ENCODE measurements around the gene ATG16L1. TPM values are rescaled to one million over a fixed set of nuclear protein-coding genes. Genes with fewer than 3 reads are reported as not detected.

ATG16L1 gene
- total RNA-seq, 4 donors from 2014 or later = 16.7 to 44.1 (median 33.6) TPM

DNA sequence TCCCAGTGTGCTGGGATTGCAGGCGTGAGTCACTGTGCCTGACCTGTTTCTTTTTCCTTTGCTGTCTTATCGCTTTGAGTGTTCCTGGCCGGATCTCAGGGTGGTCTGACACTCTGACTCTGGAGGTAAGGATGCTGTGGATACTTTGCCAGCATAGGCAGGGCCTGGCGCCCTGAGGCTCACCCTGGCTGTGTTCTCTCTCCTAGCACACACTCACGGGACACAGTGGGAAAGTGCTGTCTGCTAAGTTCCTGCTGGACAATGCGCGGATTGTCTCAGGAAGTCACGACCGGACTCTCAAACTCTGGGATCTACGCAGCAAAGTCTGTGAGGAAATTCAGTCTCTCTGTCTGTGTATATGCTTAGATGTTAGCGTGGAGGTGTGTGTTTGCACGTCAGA, 38.2 kb downstream of the ATG16L1 start:
- DNase-seq (ENCODE audit: low spot score in 2 of 2) = no peak
- Histone ChIP-seq H3K4me1 (no peaks in the 10 kb centered on the region), H3K27ac (no peak overlapping the region), H3K9me3 (no peaks in the 10 kb centered on the region), H3K4me3 (no peak overlapping the region), H3K36me3 (peaks cover 4 to 99% (median 46%) of the 10 kb centered on the region in 3 donors), H3K27me3 (no peaks in the 10 kb centered on the region)
- TF ChIP-seq EP300 (IDR thresholded peaks at IDR 0.05) (no peak), POLR2A (IDR thresholded peaks at IDR 0.05) (no peak)
- TF ChIP-seq, protein P1, sequence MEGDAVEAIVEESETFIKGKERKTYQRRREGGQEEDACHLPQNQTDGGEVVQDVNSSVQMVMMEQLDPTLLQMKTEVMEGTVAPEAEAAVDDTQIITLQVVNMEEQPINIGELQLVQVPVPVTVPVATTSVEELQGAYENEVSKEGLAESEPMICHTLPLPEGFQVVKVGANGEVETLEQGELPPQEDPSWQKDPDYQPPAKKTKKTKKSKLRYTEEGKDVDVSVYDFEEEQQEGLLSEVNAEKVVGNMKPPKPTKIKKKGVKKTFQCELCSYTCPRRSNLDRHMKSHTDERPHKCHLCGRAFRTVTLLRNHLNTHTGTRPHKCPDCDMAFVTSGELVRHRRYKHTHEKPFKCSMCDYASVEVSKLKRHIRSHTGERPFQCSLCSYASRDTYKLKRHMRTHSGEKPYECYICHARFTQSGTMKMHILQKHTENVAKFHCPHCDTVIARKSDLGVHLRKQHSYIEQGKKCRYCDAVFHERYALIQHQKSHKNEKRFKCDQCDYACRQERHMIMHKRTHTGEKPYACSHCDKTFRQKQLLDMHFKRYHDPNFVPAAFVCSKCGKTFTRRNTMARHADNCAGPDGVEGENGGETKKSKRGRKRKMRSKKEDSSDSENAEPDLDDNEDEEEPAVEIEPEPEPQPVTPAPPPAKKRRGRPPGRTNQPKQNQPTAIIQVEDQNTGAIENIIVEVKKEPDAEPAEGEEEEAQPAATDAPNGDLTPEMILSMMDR (IDR thresholded peaks at IDR 0.05) = no peak
- WGBS, 2 donors = 64 to 79% methylated on average over 12 of the region's 12 CpGs

DNA sequence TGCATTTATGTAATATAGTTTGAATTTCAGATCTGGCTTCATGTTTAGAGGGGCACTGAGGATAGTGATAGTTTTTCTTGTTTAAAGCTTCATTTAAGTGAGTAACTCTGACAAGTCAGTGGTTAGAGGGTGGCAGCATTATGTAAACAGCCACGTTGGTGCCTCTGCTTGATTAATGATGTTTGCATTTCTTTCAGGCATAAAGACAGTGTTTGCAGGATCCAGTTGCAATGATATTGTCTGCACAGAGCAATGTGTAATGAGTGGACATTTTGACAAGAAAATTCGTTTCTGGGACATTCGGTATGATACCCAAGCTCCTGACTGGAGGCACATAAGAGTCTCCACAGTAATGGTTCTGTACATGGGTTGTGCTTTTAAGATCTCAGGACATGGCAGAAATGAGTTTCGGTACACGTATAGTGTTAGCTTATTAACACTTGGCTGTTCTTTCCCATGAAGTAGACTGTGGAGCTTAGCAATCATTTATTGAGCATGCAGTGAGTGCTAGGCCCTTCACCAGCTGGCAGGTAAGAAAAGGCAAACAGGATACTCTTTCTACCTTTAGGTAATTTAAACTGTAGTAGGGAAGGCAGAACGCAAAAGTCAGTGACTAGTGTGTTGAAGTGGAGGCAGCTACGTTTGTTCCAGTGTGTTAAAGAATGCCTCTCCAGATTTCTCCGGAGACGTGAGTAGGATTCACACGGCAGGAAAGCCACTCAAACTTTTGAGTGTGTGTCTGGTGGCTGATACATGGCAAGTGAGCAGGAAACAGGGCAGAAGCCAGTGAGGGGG, 38.8 kb downstream of the ATG16L1 start:
- 82 to 91% methylated on average over 10 of the region's 10 CpGs for WGBS, 2 donors
- no peaks in the 10 kb centered on the region for H3K9me3 ChIP-seq
- DNase-seq (ENCODE audit: low spot score in 2 of 2) = no peak
- no peak overlapping the region for H3K27ac ChIP-seq
- H3K4me3 ChIP-seq = no peak overlapping the region
- H3K4me1 ChIP-seq = no peaks in the 10 kb centered on the region
- TF ChIP-seq EP300 (IDR thresholded peaks at IDR 0.05) (no peak), POLR2A (IDR thresholded peaks at IDR 0.05) (no peak)
- TF ChIP-seq, protein P1 (IDR thresholded peaks at IDR 0.05) = no peak
- no peaks in the 10 kb centered on the region for H3K27me3 ChIP-seq
- H3K36me3 ChIP-seq = peaks cover 4 to 99% (median 43%) of the 10 kb centered on the region in 3 donors

DNA sequence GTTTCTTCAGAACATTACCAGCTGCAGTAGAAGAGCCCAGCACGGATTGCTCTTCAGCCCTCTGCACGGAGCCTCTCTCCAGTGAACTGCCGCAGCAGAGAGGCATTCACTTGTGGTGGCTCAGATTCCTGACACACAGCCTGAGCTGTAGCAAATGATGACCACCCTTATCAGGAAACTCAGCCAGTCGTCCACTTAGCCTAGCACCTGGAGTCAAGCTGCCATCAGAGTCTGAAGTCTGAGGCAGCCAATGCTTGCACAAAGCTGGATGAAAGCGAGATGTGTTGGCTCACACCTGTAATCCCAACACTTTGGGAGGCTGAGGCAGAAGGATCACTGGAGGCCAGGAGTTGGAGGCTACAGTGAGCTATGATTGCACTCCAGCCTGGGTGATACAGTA, 44.4 kb downstream of the ATG16L1 start:
- Histone ChIP-seq H3K36me3 (peaks cover 4 to 60% (median 17%) of the 10 kb centered on the region in 3 donors), H3K27ac (no peak overlapping the region), H3K4me1 (no peaks in the 10 kb centered on the region), H3K27me3 (no peaks in the 10 kb centered on the region), H3K9me3 (no peaks in the 10 kb centered on the region), H3K4me3 (no peak overlapping the region)
- DNase-seq (ENCODE audit: low spot score in 2 of 2) = no peak
- WGBS, 2 donors = 87 to 90% methylated on average over 4 to 5 of the region's 5 CpGs
- TF ChIP-seq EP300 (IDR thresholded peaks at IDR 0.05) (no peak), POLR2A (IDR thresholded peaks at IDR 0.05) (no peak)
- TF ChIP-seq, protein P1 (IDR thresholded peaks at IDR 0.05) = no peak

DNA sequence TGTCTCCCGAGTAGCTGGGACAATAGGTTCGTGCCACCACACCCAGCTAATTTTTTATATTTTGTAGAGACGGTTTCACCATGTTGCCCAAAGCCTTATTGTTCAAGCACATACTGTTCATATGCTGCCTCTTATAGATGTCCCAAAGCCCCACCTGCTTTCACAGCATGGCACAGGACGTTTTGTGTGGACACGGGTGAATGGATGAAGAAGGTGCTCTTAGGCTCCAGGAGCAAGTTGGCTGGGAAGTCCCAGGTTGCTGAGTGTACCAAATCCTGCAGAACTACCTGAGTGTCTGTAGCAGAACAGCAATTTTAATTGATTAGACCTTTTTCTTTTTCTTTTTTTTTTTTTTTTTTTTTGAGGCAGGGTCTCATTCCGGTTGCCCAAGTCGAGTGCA, 45.6 kb downstream of the ATG16L1 start:
- no peak for TF ChIP-seq EP300 (IDR thresholded peaks at IDR 0.05)
- TF ChIP-seq POLR2A (IDR thresholded peaks at IDR 0.05) = no peak
- TF ChIP-seq, protein P1 (IDR thresholded peaks at IDR 0.05) = no peak
- Histone ChIP-seq H3K27ac (no peak overlapping the region), H3K9me3 (no peaks in the 10 kb centered on the region), H3K36me3 (peaks cover 4 to 48% (median 7%) of the 10 kb centered on the region in 3 donors), H3K4me3 (no peak overlapping the region), H3K4me1 (no peaks in the 10 kb centered on the region), H3K27me3 (no peaks in the 10 kb centered on the region)
- 79 to 80% methylated on average over 7 of the region's 7 CpGs for WGBS, 2 donors
- no peak for DNase-seq (ENCODE audit: low spot score in 2 of 2)

DNA sequence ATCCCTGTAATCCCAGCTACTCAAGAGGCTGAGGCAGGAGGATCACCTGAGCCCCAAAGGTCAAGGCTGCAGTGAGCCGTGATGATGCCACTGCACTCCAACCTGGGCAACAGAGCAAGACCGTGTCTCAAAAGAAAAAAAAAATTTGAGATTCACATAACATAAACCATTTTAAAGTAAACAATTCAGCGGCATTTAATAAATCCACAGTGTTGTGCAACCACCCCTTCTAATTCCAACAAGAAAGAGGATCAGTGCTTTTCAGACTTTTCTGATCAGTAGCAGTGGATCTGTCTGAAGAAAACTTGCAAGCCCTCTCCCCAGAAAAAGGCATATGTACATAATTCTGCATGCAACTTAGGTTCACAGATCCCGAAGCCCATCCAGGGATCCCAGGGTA, 48.9 kb downstream of the ATG16L1 start:
- DNase-seq (ENCODE audit: low spot score in 2 of 2) = no peak
- no peak overlapping the region for H3K4me3 ChIP-seq
- no peak overlapping the region for H3K27ac ChIP-seq
- TF ChIP-seq POLR2A (IDR thresholded peaks at IDR 0.05) = no peak
- no peak for TF ChIP-seq EP300 (IDR thresholded peaks at IDR 0.05)
- TF ChIP-seq, protein P1 (IDR thresholded peaks at IDR 0.05) = no peak
- H3K4me1 ChIP-seq = no peaks in the 10 kb centered on the region
- no peaks in the 10 kb centered on the region for H3K9me3 ChIP-seq
- WGBS, 2 donors = 86 to 90% methylated on average over 4 of the region's 4 CpGs
- no peaks in the 10 kb centered on the region for H3K27me3 ChIP-seq
- peaks cover 0 to 15% (median 0%) of the 10 kb centered on the region in 3 donors for H3K36me3 ChIP-seq
